Cardiac septum (tissue), 1 donor: ENCODE data around the gene CD37. TPM values are rescaled to one million over a fixed set of nuclear protein-coding genes. Genes with fewer than 3 reads are reported as not detected.
"Not testable (repeated sequence)": the region's sequence is repeated elsewhere in the genome, so short reads cannot be mapped to it uniquely, and the experiment has no call there.

Experiments
- DNase-seq: peaks from one replicate; pipeline ENCODE4 v3.0.0-alpha.2; 2020; ENCODE audit warnings: low spot score
- intact Hi-C: fragments of 100-400 bp; cut with DNase I; formaldehyde crosslinking; loops from one replicate; pipeline ENCODE4 v1.14.0; 2022
- microRNA-seq: library from miRNA; unstranded; fragments of <30 nt; microRNA quantifications from one replicate; pipeline ENCODE4 v1.2.0, GENCODE V29; 2020
- total RNA-seq: library from RNA; stranded (reverse); fragmentation: NEBNext Ultra II Directional; extraction: Animal tissue kit (Norgen Biotek cat#: 25700); gene quantifications from one replicate; pipeline ENCODE4 v1.2.1, GENCODE V29; 2021
- donor health status: DM: no; HTN: no; CAD: no.

CD37 gene
- total RNA-seq, 1 donor from 2014 or later = 4.8 TPM

GRCh38 chr19:49366110-49366509 is 30.9 kb downstream of the CD37 start:
- DNase-seq = no peak
- intact Hi-C loops = no loop called here

GRCh38 chr19:49368711-49369358 is 33.6 kb downstream of the CD37 start:
- intact Hi-C loops = no loop called here
- DNase-seq = no peak

GRCh38 chr19:49371184-49371583 is 36.0 kb downstream of the CD37 start:
- intact Hi-C loops = no loop called here
- DNase-seq = no peak

GRCh38 chr19:49373174-49373573 is 38.0 kb downstream of the CD37 start:
- DNase-seq, intact Hi-C loops: not testable (repeated sequence)

GRCh38 chr19:49374665-49375434 is 39.6 kb downstream of the CD37 start:
- no peak for DNase-seq
- intact Hi-C loops = no loop called here

- intact Hi-C loops = no loop called here
- no peak for DNase-seq
Measured at GRCh38 chr19:49378512-49378911, 43.3 kb downstream of the CD37 start.

GRCh38 chr19:49380391-49380790 is 45.2 kb downstream of the CD37 start:
- intact Hi-C loops = no loop called here

GRCh38 chr19:49382639-49383038 is 47.4 kb downstream of the CD37 start:
- intact Hi-C loops = no loop called here
- DNase-seq = no peak

More at GRCh38 chr19:49380391-49380790, 45.2 kb downstream of the CD37 start:
- DNase-seq = no peak

GRCh38 chr19:49383599-49383998 is 48.4 kb downstream of the CD37 start:
- DNase-seq = no peak
- intact Hi-C loops = no loop called here

GRCh38 chr19:49387936-49388372 is 52.7 kb downstream of the CD37 start, which contains the start of gene KASH5:
Gene KASH5, plus strand, starts transcription at chr19:49388249. Its CDS starts 2,635 bp downstream, at chr19:49390884.
- intact Hi-C loops = no loop called here
- peak; percentile 90 for DNase-seq

- DNase-seq = no peak
- intact Hi-C loops = no loop called here
Measured at GRCh38 chr19:49389406-49389805, 54.2 kb downstream of the CD37 start.

Small RNAs within 50 kb of the gene (microRNA-seq; reads per million reads assigned to microRNA genes)
- not detected for gene MIR4324

Other genes starting within 250 kb of the CD37 start
- gene SNRNP70, start 250.0 kb upstream of the CD37 start, total RNA-seq = 137 TPM
- gene LIN7B, start 221.0 kb upstream of the CD37 start, total RNA-seq = 24.7 TPM
- gene C19orf73, start 216.3 kb upstream of the CD37 start, total RNA-seq = 1.0 TPM
- 10.1 TPM for gene PPFIA3, start 215.9 kb upstream of the CD37 start, total RNA-seq
- 907 TPM for gene HRC, start 180.0 kb upstream of the CD37 start, total RNA-seq
- 44.1 TPM for gene TRPM4, start 177.6 kb upstream of the CD37 start, total RNA-seq
- 0.67 TPM for gene SLC6A16, start 10.2 kb upstream of the CD37 start, total RNA-seq
- gene TEAD2, start 27.0 kb downstream of the CD37 start, total RNA-seq = 39.9 TPM
- not detected for gene DKKL1, start 28.5 kb downstream of the CD37 start, total RNA-seq
- not detected for gene KASH5, start 52.8 kb downstream of the CD37 start, total RNA-seq
- not detected for gene PTH2, start 88.0 kb downstream of the CD37 start, total RNA-seq
- gene GFY, start 90.0 kb downstream of the CD37 start, total RNA-seq = not detected
- 1.6 TPM for gene SLC17A7, start 106.1 kb downstream of the CD37 start, total RNA-seq
- gene PIH1D1, start 116.4 kb downstream of the CD37 start, total RNA-seq = 24.2 TPM
- gene ALDH16A1, start 117.8 kb downstream of the CD37 start, total RNA-seq = 7.7 TPM
- 3.8 TPM for gene FLT3LG, start 138.8 kb downstream of the CD37 start, total RNA-seq
- 1,030 TPM for gene RPL13A, start 152.2 kb downstream of the CD37 start, total RNA-seq
- 729 TPM for gene RPS11, start 161.0 kb downstream of the CD37 start, total RNA-seq
- gene FCGRT, start 177.3 kb downstream of the CD37 start, total RNA-seq = 50.6 TPM
- 14.0 TPM for gene RCN3, start 192.6 kb downstream of the CD37 start, total RNA-seq
- gene NOSIP, start 245.2 kb downstream of the CD37 start, total RNA-seq = 34.5 TPM
- gene PRRG2, start 245.9 kb downstream of the CD37 start, total RNA-seq = 0.40 TPM